ENCODE results near the gene GABRA4. TPM values are rescaled to one million over a fixed set of nuclear protein-coding genes. Genes with fewer than 3 reads are reported as not detected.

Gene GABRA4
- polyA plus RNA-seq, 1 of the 3 experiments (the other 2 are of a cell fraction): not detected

GRCh38 chr4:47031011-47031678, 37.8 kb upstream of the GABRA4 start, which contains the start of gene GABRB1:
Gene GABRB1, plus strand, starts transcription at chr4:47031567.
- 2% methylated on average over 20 of the region's 20 CpGs for WGBS (ENCODE audit: low lambda C conversion rate)
- H3K9me3 ChIP-seq: no peaks in the 10 kb centered on the region
- peak within 1 kb of the TSS; percentile 84 for H3K4me2 ChIP-seq
- peaks cover 27% of the 10 kb centered on the region; the same call in 1 of the 2 replicates for H3K27me3 ChIP-seq (ENCODE audit: insufficient read depth)
- H2AFZ ChIP-seq (ENCODE audit: low read depth): peak within 1 kb of the TSS; percentile 74
- peaks cover 0 to 18% of the 10 kb centered on the region in 2 experiments; a peak in 2 of 4 replicates for H3K4me1 ChIP-seq (ENCODE audit: control insufficient read depth in 1 of 2, insufficient read depth in 2 of 2, low read depth in 1 of 2, low read length in 1 of 2)
- no peak within 1 kb of the TSS for H3K27ac ChIP-seq (ENCODE audit: low read depth in 2 of 2, low read length in 1 of 2)
- peak within 1 kb of the TSS; percentile 48 to 67 for H3K4me3 ChIP-seq (ENCODE audit: low read depth in 2 of 2, low read length in 1 of 2)
- peak; percentile 38 for DNase-seq
- no peaks in the 10 kb centered on the region for H4K20me1 ChIP-seq (ENCODE audit: insufficient read depth)
- H3F3A ChIP-seq (replicated peaks; ENCODE audit: insufficient read depth): no peaks in the 10 kb centered on the region
- TF ChIP-seq FOXM1 (IDR thresholded peaks at IDR 0.05; ENCODE audit: low read depth): no peak
- peak; percentile 82 for TF ChIP-seq NRF1 (IDR thresholded peaks at IDR 0.05; ENCODE audit: low read depth, low read length)
- POLR2A ChIA-PET: no interaction called here
- H3K9ac ChIP-seq: no peak within 1 kb of the TSS
- no peaks in the 10 kb centered on the region for H3K9me2 ChIP-seq
- H3K36me3 ChIP-seq (replicated peaks in 1 of 2; ENCODE audit: control insufficient read depth in 1 of 2, insufficient read depth in 2 of 2, low read length in 1 of 2): no peaks in the 10 kb centered on the region
- CTCF ChIA-PET: no interaction called here
- no peaks in the 10 kb centered on the region for H3K79me2 ChIP-seq (ENCODE audit: insufficient read depth)

- no peak for DNase-seq
- TF ChIP-seq SMC3 (IDR thresholded peaks at IDR 0.05; ENCODE audit: low read depth, low read length) (no peak), CHD2 (IDR thresholded peaks at IDR 0.05; ENCODE audit: low read length, partially characterized antibody) (no peak), RXRA (IDR thresholded peaks at IDR 0.05; ENCODE audit: borderline replicate concordance, low read depth) (no peak), FOXJ3 (CRISPR knock-in tag; IDR thresholded peaks at IDR 0.05) (no peak), MAX (IDR thresholded peaks at IDR 0.05; ENCODE audit: low read depth) (no peak), RCOR1 (IDR thresholded peaks at IDR 0.05; ENCODE audit: low read length) (no peak), PBX3 (IDR thresholded peaks at IDR 0.05) (no peak), NRF1 (IDR thresholded peaks at IDR 0.05; ENCODE audit: low read depth, low read length) (no peak), ELF1 (IDR thresholded peaks at IDR 0.05) (no peak), JUND (IDR thresholded peaks at IDR 0.05) (no peak), TAF1 (IDR thresholded peaks at IDR 0.05; ENCODE audit: borderline replicate concordance, low read depth, low read length) (no peak), YY1 (IDR thresholded peaks at IDR 0.05; ENCODE audit: low read depth) (no peak)
- no peak overlapping the region for H3K4me2 ChIP-seq
- no peaks in the 10 kb centered on the region for H3K27me3 ChIP-seq (ENCODE audit: insufficient read depth)
- ChIA-PET CTCF (no interaction called here), POLR2A (no interaction called here)
- no peak overlapping the region for H3K4me3 ChIP-seq (ENCODE audit: low read depth in 2 of 2, low read length in 1 of 2)
- 0% methylated on average over 1 of the region's 1 CpG for WGBS (ENCODE audit: low lambda C conversion rate)
- H3F3A ChIP-seq (replicated peaks; ENCODE audit: insufficient read depth): no peaks in the 10 kb centered on the region
- no peaks in the 10 kb centered on the region for H3K79me2 ChIP-seq (ENCODE audit: insufficient read depth)
- H3K9me3 ChIP-seq: no peaks in the 10 kb centered on the region
- H3K27ac ChIP-seq (ENCODE audit: low read depth in 2 of 2, low read length in 1 of 2): no peak overlapping the region
- no peaks in the 10 kb centered on the region for H3K36me3 ChIP-seq (replicated peaks in 1 of 2; ENCODE audit: control insufficient read depth in 1 of 2, insufficient read depth in 2 of 2, low read length in 1 of 2)
- no peaks in the 10 kb centered on the region for H3K4me1 ChIP-seq (ENCODE audit: control insufficient read depth in 1 of 2, insufficient read depth in 2 of 2, low read depth in 1 of 2, low read length in 1 of 2)
- no peaks in the 10 kb centered on the region for H4K20me1 ChIP-seq (ENCODE audit: insufficient read depth)
- no peaks in the 10 kb centered on the region for H3K9me2 ChIP-seq
- H3K9ac ChIP-seq: no peak overlapping the region
- H2AFZ ChIP-seq (ENCODE audit: low read depth): no peak overlapping the region
These were observed 24.1 kb upstream of the GABRA4 start for GRCh38 chr4:47017494-47017893.

All from SK-N-SH (cell line).